GM23248 (cell line): ENCODE results near the gene VPS37D. TPM values are rescaled to one million over a fixed set of nuclear protein-coding genes. Genes with fewer than 3 reads are reported as not detected.

Experiments
- DNase-seq: peaks from one replicate; pipeline ENCODE4 v3.0.0-alpha.2; 2015
- H2AFZ ChIP-seq: fragments of 200-600 bp; sonication (generic); 2 replicates; pipeline ENCODE4 v1.6.1; 2016; ENCODE audit warnings: antibody characterized with exemption
- H3F3A ChIP-seq: fragments of 200-600 bp; sonication (generic); 2 replicates; pipeline ENCODE4 v1.6.1; 2016; ENCODE audit warnings: mild to moderate bottlenecking, antibody characterized with exemption, mixed run types; ENCODE audit not compliant: insufficient read depth
- H3K27ac ChIP-seq: fragments of 200-600 bp; sonication (generic); 2 replicates; pipeline ENCODE4 v1.5.1; 2016; ENCODE audit warnings: mild to moderate bottlenecking
- H3K27me3 ChIP-seq: fragments of 200-600 bp; sonication (generic); replicated peaks from 2 replicates; pipeline ENCODE4 v1.6.1; 2016; ENCODE audit warnings: mild to moderate bottlenecking; ENCODE audit not compliant: insufficient read depth
- H3K36me3 ChIP-seq: fragments of 200-600 bp; sonication (generic); 2 replicates; pipeline ENCODE4 v1.6.1; 2016; ENCODE audit warnings: low read depth, mild to moderate bottlenecking
- H3K4me1 ChIP-seq: fragments of 200-600 bp; sonication (generic); 2 replicates; pipeline ENCODE4 v1.6.1; 2016; ENCODE audit warnings: mild to moderate bottlenecking; ENCODE audit not compliant: insufficient read depth
- H3K4me2 ChIP-seq: fragments of 200-600 bp; sonication (generic); one replicate; pipeline ENCODE4 v1.6.1; 2016; ENCODE audit warnings: mild to moderate bottlenecking; ENCODE audit not compliant: unreplicated experiment
- H3K4me3 ChIP-seq: fragments of 200-600 bp; sonication (generic); 2 replicates; pipeline ENCODE4 v1.5.1; 2016; ENCODE audit warnings: mild to moderate bottlenecking
- H3K79me2 ChIP-seq: fragments of 200-600 bp; sonication (generic); 2 replicates; pipeline ENCODE4 v1.6.1; 2016; ENCODE audit warnings: mild to moderate bottlenecking; ENCODE audit not compliant: insufficient read depth
- H3K9ac ChIP-seq: fragments of 200-600 bp; sonication (generic); 2 replicates; pipeline ENCODE4 v1.6.1; 2016; ENCODE audit warnings: mild to moderate bottlenecking
- H3K9me2 ChIP-seq: fragments of 200-600 bp; sonication (generic); 2 replicates; pipeline ENCODE4 v1.6.1; 2016; ENCODE audit warnings: mixed run types, mild to moderate bottlenecking, moderate library complexity; ENCODE audit not compliant: insufficient read depth
- H3K9me3 ChIP-seq: fragments of 200-600 bp; sonication (generic); one replicate; pipeline ENCODE4 v1.6.1; 2017; ENCODE audit warnings: low read depth
- H4K20me1 ChIP-seq: fragments of 200-600 bp; sonication (generic); 2 replicates; pipeline ENCODE4 v1.6.0; 2016; ENCODE audit not compliant: insufficient read depth
- EZH2 ChIP-seq: fragments of 200-600 bp; sonication (generic); IDR thresholded peaks from 2 replicates; pipeline ENCODE4 v1.6.1; 2018; ENCODE audit warnings: antibody characterized with exemption, mild to moderate bottlenecking; ENCODE audit not compliant: insufficient read depth, poor library complexity, severe bottlenecking
- EZH2phosphoT487 ChIP-seq: fragments of 200-600 bp; sonication (generic); IDR thresholded peaks from 2 replicates; pipeline ENCODE4 v1.6.1; 2018; ENCODE audit warnings: antibody characterized with exemption, moderate library complexity, mild to moderate bottlenecking, low read depth; ENCODE audit not compliant: insufficient read depth
- WGBS, 2 experiments: methylation state at CpG; one replicate each; pipeline ENCODE4 v1.1.6; 2015 to 2017; ENCODE audit warnings: low lambda C conversion rate in 2 of 2, low coverage in 1 of 2; ENCODE audit errors: missing lambda C conversion rate in 2 of 2; 5-methylcytosine and 5-hydroxymethylcytosine counted together
- in situ Hi-C: fragments of 300-500 bp; cut with MboI; formaldehyde crosslinking; loops from 2 replicates; pipeline ENCODE4 v1.15.0; 2020
- polyA plus RNA-seq: library from polyadenylated mRNA; unstranded; fragments of >200 nt; fragmentation: Nextera tagmentation; extraction: Ambion mirVana; gene quantifications from 2 replicates; pipeline ENCODE4 v1.2.1, GENCODE V29; 2016
- total RNA-seq: library from RNA; depleted of rRNA; stranded (reverse); fragments of >200 nt; shearing (Covaris generic); gene quantifications from 2 replicates; pipeline ENCODE4 v1.2.3, GENCODE V29; 2014

Gene VPS37D
- total and polyA plus RNA-seq, 2 experiments from 2014 or later, result 1.3 to 5.9 TPM

- Histone ChIP-seq H3K27me3 (no peaks in the 10 kb centered on the region), H3K9me2 (no peaks in the 10 kb centered on the region), H2AFZ (no peak overlapping the region), H3F3A (0 out of 2 replicates have a peak, but pooled peaks cover 12% of the 10 kb centered on the region), H3K9me3 (no peaks in the 10 kb centered on the region), H3K79me2 (no peaks in the 10 kb centered on the region), H3K4me1 (no peaks in the 10 kb centered on the region), H4K20me1 (no peaks in the 10 kb centered on the region), H3K4me3 (no peak overlapping the region), H3K9ac (no peak overlapping the region), H3K27ac (no peak overlapping the region), H3K36me3 (peaks cover 13% of the 10 kb centered on the region; the same call in 1 of the 2 replicates), H3K4me2 (no peak overlapping the region)
- 86 to 90% methylated on average over 14 to 15 of the region's 15 CpGs for WGBS, 2 experiments
- no peak for DNase-seq
- TF ChIP-seq EZH2phosphoT487 (no peak), EZH2 (no peak)
- in situ Hi-C loops, result no loop called here
Observed at GRCh38 chr7:73699370-73700068, 31.9 kb downstream of the VPS37D start.

GRCh38 chr7:73700069-73700423 is 32.4 kb downstream of the VPS37D start:
- Histone ChIP-seq H3K27me3 (no peaks in the 10 kb centered on the region), H3K4me2 (no peak overlapping the region), H3F3A (0 out of 2 replicates have a peak, but pooled peaks cover 12% of the 10 kb centered on the region), H2AFZ (no peak overlapping the region), H3K4me3 (no peak overlapping the region), H3K9ac (no peak overlapping the region), H3K27ac (no peak overlapping the region), H4K20me1 (no peaks in the 10 kb centered on the region), H3K9me3 (no peaks in the 10 kb centered on the region), H3K9me2 (no peaks in the 10 kb centered on the region), H3K36me3 (peaks cover 13% of the 10 kb centered on the region; the same call in 1 of the 2 replicates), H3K79me2 (no peaks in the 10 kb centered on the region), H3K4me1 (no peaks in the 10 kb centered on the region)
- in situ Hi-C loops, result no loop called here
- TF ChIP-seq EZH2 (no peak), EZH2phosphoT487 (no peak)
- DNase-seq, result no peak
- 79 to 86% methylated on average over 9 to 14 of the region's 14 CpGs for WGBS, 2 experiments

DNA sequence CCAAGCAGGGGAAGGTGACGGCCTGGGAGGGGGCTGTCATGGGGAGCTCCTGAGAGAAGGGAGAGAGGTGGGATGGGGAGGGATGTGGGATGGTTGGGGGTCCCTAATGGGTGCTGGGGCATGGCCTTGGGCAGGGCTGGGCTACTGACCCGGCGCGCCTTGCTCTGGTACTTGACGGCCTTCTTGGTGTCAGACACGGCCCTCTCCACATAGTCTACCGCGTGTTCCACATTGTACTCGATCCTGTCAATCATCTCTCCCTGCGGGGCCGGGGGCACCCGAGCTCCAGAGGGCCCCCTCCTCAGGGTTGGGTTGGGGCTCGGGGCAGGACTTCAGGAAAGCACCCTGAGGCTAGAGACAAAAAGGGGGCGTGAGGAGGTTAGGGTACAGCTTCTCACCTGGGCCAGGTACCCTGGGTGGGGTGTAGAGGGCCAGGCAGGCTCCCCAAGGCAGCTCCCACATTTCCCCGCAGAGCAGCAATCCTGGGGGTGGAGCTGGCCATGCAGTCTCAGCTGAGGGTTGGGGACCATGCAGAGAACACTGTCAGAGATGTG is 33.0 kb downstream of the VPS37D start:
- TF ChIP-seq EZH2phosphoT487 (no peak), EZH2 (no peak)
- Histone ChIP-seq H3K79me2 (no peaks in the 10 kb centered on the region), H4K20me1 (no peaks in the 10 kb centered on the region), H3K4me2 (no peak overlapping the region), H3K4me1 (no peaks in the 10 kb centered on the region), H2AFZ (no peak overlapping the region), H3K9me3 (no peaks in the 10 kb centered on the region), H3K9me2 (no peaks in the 10 kb centered on the region), H3K9ac (no peak overlapping the region), H3K4me3 (no peak overlapping the region), H3F3A (0 out of 2 replicates have a peak, but pooled peaks cover 10% of the 10 kb centered on the region), H3K36me3 (peaks cover 13% of the 10 kb centered on the region; the same call in 1 of the 2 replicates), H3K27me3 (no peaks in the 10 kb centered on the region), H3K27ac (no peak overlapping the region)
- 84 to 87% methylated on average over 4 to 15 of the region's 15 CpGs for WGBS, 2 experiments
- DNase-seq, result no peak
- in situ Hi-C loops, result no loop called here

DNA sequence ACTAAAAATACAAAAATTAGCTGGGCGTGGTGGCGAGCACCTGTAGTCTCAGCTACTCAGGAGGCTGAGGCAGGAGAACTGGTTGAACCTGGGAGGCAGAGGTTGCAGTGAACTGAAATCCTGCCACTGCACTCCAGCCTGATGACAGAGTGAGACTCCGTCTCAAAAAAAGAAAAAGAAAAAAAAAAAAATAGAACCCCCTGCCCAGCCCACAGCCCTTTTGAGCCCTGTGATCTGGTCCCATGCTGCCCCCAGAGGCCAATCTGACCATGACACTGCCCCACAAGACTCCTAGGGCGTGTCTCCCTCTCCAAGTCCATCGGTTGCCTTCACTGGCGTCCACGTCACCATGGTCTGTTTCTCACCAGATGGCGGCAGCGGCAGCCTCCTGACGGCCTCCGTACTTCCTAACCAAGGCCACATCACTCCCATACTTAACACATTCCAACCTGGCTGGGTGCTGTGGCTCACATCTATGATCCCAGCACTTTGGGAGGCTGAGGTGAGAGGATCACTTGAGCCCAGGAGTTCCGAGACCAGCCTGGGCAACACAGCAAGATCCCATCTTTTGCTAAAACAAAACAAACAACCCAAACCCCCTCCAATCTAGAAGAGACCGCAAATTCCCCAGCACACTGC is 33.8 kb downstream of the VPS37D start:
- in situ Hi-C loops, result no loop called here
- H3K4me3 ChIP-seq, result no peak overlapping the region
- no peaks in the 10 kb centered on the region for H4K20me1 ChIP-seq
- 79 to 83% methylated on average over 13 of the region's 13 CpGs for WGBS, 2 experiments
- no peak overlapping the region for H2AFZ ChIP-seq
- no peak overlapping the region for H3K27ac ChIP-seq
- no peaks in the 10 kb centered on the region for H3K27me3 ChIP-seq
- H3K36me3 ChIP-seq, result peaks cover 13% of the 10 kb centered on the region; the same call in 1 of the 2 replicates
- H3F3A ChIP-seq, result 0 out of 2 replicates have a peak, but pooled peaks cover 6% of the 10 kb centered on the region
- no peak for TF ChIP-seq EZH2
- TF ChIP-seq EZH2phosphoT487, result no peak
- H3K4me1 ChIP-seq, result no peaks in the 10 kb centered on the region
- H3K9me2 ChIP-seq, result no peaks in the 10 kb centered on the region
- no peak overlapping the region for H3K4me2 ChIP-seq
- no peaks in the 10 kb centered on the region for H3K79me2 ChIP-seq
- H3K9ac ChIP-seq, result no peak overlapping the region
- no peaks in the 10 kb centered on the region for H3K9me3 ChIP-seq
- peak; percentile 60 for DNase-seq
